ENCODE measurements around the gene C2CD4C.
"Not testable (repeated sequence)": the region's sequence is repeated elsewhere in the genome, so short reads cannot be mapped to it uniquely, and the experiment has no call there.

Gene C2CD4C

GRCh38 chr19:408902-409515 lies at the start of gene C2CD4C:
C2CD4C (minus strand) TSS chr19:409147; CDS start chr19:408361, 786 bp downstream.
- DNase-seq (ENCODE audit: low read depth in 2 of 2) = no peak

GRCh38 chr19:458091-459042 lies 49.4 kb upstream of the C2CD4C start:
- DNase-seq (ENCODE audit: low read depth in 2 of 2) = no peak

GRCh38 chr19:457636-458035 lies 48.7 kb upstream of the C2CD4C start:
- no peak for DNase-seq (ENCODE audit: low read depth in 2 of 2)

- DNase-seq (ENCODE audit: low read depth in 2 of 2) = no peak
Measured at GRCh38 chr19:456547-457110, 47.7 kb upstream of the C2CD4C start.

- DNase-seq (ENCODE audit: low read depth in 2 of 2) = no peak
Measured at GRCh38 chr19:455851-456546, 47.1 kb upstream of the C2CD4C start.

- DNase-seq (ENCODE audit: low read depth in 2 of 2) = no peak
Measured at GRCh38 chr19:455031-455705, 46.2 kb upstream of the C2CD4C start.

- no peak for DNase-seq (ENCODE audit: low read depth in 2 of 2)
Measured at GRCh38 chr19:453606-454005, 44.7 kb upstream of the C2CD4C start.

- DNase-seq (ENCODE audit: low read depth in 2 of 2) = no peak
Measured at GRCh38 chr19:452829-453228, 43.9 kb upstream of the C2CD4C start.

- not testable (repeated sequence) for DNase-seq (ENCODE audit: low read depth in 2 of 2)
Measured at GRCh38 chr19:450912-451481, 42.0 kb upstream of the C2CD4C start.

GRCh38 chr19:449916-450315 lies 41.0 kb upstream of the C2CD4C start:
- DNase-seq (ENCODE audit: low read depth in 2 of 2) = no peak

GRCh38 chr19:447816-448560 lies 39.0 kb upstream of the C2CD4C start:
- no peak for DNase-seq (ENCODE audit: low read depth in 2 of 2)

GRCh38 chr19:447064-447426 lies 38.1 kb upstream of the C2CD4C start:
- no peak for DNase-seq (ENCODE audit: low read depth in 2 of 2)

- no peak for DNase-seq (ENCODE audit: low read depth in 2 of 2)
Measured at GRCh38 chr19:444677-445210, 35.8 kb upstream of the C2CD4C start.

GRCh38 chr19:443005-443404 lies 34.1 kb upstream of the C2CD4C start:
- no peak for DNase-seq (ENCODE audit: low read depth in 2 of 2)

- DNase-seq (ENCODE audit: low read depth in 2 of 2) = no peak
Measured at GRCh38 chr19:442085-442484, 33.1 kb upstream of the C2CD4C start.

- no peak for DNase-seq (ENCODE audit: low read depth in 2 of 2)
Measured at GRCh38 chr19:441213-441836, 32.4 kb upstream of the C2CD4C start.

- DNase-seq (ENCODE audit: low read depth in 2 of 2) = no peak
Measured at GRCh38 chr19:440391-441212, 31.7 kb upstream of the C2CD4C start.

GRCh38 chr19:439167-439900 lies 30.4 kb upstream of the C2CD4C start:
- no peak for DNase-seq (ENCODE audit: low read depth in 2 of 2)

All from stimulated activated CD8-positive, alpha-beta memory T cell treated with anti-CD3 and anti-CD28 coated beads, Interleukin-15, amount 100 ng/mL, for 4 hours (primary cell).